ENCODE results near the gene ALG9.

The ALG9 gene

DNA sequence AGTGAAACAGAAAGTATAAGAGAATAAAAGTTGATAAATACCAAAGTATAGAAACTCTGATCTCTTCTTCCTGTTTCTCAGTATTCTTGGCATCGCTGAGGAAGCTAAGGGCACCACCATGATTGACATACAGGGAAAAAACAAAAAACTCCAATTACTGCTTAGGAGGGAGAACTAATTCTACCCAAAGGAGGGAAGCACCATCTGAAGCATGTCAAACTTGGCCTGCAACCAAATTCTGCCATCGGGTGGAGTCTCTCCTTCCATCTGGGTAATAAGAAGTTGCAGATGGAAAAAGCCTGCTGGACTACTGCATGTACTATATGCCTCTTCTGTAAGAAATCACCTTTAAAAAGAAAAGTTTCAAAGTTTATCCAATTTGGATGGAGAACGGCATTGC, 74.7 kb downstream of the ALG9 start:
- CTCF ChIA-PET = no interaction called here
- no peak overlapping the region for H3K27ac ChIP-seq
- TF ChIP-seq, protein P1, sequence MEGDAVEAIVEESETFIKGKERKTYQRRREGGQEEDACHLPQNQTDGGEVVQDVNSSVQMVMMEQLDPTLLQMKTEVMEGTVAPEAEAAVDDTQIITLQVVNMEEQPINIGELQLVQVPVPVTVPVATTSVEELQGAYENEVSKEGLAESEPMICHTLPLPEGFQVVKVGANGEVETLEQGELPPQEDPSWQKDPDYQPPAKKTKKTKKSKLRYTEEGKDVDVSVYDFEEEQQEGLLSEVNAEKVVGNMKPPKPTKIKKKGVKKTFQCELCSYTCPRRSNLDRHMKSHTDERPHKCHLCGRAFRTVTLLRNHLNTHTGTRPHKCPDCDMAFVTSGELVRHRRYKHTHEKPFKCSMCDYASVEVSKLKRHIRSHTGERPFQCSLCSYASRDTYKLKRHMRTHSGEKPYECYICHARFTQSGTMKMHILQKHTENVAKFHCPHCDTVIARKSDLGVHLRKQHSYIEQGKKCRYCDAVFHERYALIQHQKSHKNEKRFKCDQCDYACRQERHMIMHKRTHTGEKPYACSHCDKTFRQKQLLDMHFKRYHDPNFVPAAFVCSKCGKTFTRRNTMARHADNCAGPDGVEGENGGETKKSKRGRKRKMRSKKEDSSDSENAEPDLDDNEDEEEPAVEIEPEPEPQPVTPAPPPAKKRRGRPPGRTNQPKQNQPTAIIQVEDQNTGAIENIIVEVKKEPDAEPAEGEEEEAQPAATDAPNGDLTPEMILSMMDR (conservative IDR thresholded peaks at IDR 0.05; ENCODE audit: low read depth) = no peak
- no peak for DNase-seq (ENCODE audit: low spot score)
- POLR2A ChIA-PET (ENCODE audit: low non-redundant PET) = no interaction called here

DNA sequence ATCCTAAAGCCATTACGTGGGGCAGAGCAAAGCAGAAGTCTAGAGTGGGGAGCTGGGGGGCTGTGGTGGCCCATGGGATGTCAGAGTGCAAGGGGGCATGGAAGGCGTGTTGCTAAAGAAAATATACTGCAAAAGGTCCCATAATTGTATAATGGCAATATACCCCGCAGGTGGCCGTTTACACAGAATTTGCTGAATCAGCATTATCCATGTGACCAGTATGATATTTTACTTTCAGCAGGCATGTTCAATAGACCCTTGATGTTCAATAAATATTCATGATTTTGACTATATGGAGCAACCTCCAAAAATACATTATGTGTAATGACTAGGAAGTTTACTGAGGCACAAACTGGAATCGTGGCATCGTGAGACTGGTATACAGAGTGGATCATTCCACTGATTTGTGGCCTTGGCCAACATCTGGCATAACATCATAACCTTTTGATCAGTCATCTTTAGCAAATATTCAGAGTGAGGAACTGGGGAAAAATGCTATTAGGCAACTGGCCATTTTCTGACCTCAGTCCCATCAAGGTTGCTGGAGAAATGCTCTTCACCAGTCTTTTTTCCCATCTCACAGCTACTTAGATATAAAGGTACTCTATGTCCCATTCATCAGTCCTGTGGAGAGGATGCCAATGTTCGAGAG, 75.9 kb downstream of the ALG9 start:
- TF ChIP-seq, protein P1 (conservative IDR thresholded peaks at IDR 0.05; ENCODE audit: low read depth) = no peak
- POLR2A ChIA-PET (ENCODE audit: low non-redundant PET) = no interaction called here
- DNase-seq (ENCODE audit: low spot score) = no peak
- no peak overlapping the region for H3K27ac ChIP-seq
- CTCF ChIA-PET = interaction anchor here (1.6 kb wide), 1 partner anchor 18 kb away, joined by 4 read pairs; no protein-coding TSS in a partner anchor

DNA sequence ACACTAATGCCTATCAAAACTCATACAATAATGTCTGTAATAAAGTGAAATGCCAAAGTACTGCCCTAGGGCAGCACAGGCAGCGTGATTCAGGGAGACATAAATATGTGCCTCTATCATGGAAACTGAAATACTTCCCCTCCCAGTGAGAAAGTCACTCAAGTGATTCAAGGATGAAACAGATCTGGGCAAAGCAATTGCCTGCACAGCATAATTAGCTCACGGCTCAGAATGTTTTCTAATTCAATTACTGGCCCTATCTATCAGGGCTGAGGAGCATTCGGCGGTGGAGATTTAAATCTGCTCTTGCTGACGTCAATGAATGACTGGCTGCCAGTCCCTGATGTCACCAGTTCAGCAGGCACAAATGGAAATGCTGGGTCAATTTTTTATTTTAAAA, 77.5 kb downstream of the ALG9 start:
- ChIA-PET POLR2A (ENCODE audit: low non-redundant PET) (interaction anchor here (0.6 kb wide), 1 partner anchor 25 kb away, joined by 3 read pairs; no protein-coding TSS in a partner anchor), CTCF (interaction anchor here (0.6 to 1.0 kb wide), 2 partner anchors 14 to 34 kb away, joined by 3 read pairs; no protein-coding TSS in a partner anchor)
- H3K27ac ChIP-seq = no peak overlapping the region
- DNase-seq (ENCODE audit: low spot score) = peak; percentile 49
- TF ChIP-seq, protein P1 (conservative IDR thresholded peaks at IDR 0.05; ENCODE audit: low read depth) = no peak

DNA sequence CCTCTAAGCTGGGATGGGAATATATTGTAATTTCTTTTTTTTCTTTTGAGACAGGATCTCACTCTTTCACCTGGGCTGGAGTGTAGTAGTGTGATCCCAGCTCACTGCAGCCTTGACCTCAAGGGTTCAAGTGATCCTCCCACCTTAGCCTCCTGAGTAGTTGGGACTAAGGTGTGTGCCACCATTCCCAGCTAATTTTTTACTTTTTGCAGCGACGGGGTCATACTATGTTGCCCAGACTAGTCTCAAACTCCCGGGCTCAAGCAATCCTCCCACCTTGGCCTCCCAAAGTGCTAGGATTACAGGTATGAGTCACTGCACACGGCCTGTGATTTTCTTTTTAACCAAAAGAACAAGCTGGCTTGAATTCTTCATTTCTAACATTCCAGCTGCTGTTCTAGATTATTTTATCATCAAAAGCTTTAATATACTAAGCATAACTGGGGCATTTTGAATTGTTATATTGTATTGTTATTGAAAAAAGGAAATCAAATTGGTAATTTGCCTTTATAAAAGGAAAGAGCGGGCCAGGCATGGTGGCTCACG, 78.4 kb downstream of the ALG9 start:
- ChIA-PET POLR2A (ENCODE audit: low non-redundant PET) (interaction anchor here (0.6 kb wide), 1 partner anchor 25 kb away, joined by 3 read pairs; no protein-coding TSS in a partner anchor), CTCF (interaction anchor here (0.5 kb wide), 1 partner anchor 548 kb away, joined by 3 read pairs; no protein-coding TSS in a partner anchor)
- DNase-seq (ENCODE audit: low spot score) = no peak
- TF ChIP-seq, protein P1 (conservative IDR thresholded peaks at IDR 0.05; ENCODE audit: low read depth) = no peak
- no peak overlapping the region for H3K27ac ChIP-seq

DNA sequence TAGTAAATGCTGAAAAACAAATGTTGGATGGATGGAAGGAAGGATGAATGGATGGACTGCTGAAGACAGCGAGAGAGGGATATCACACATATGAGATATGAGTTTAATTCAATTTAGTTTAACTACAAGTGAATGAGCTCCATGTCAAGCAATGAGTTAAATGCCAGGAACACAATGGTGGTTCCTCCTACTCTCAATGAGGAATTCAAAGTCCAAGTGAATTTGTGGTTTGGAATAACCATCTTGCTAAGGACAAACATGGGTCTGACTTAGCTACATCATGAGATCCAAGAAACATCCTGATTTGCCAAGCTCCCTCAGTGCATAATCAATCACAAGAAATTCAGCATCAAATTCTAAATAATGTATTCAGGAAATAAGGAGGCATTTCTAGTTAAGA, 79.1 kb downstream of the ALG9 start:
- TF ChIP-seq, protein P1 (conservative IDR thresholded peaks at IDR 0.05; ENCODE audit: low read depth) = no peak
- POLR2A ChIA-PET (ENCODE audit: low non-redundant PET) = no interaction called here
- DNase-seq (ENCODE audit: low spot score) = no peak
- CTCF ChIA-PET = interaction anchor here (0.7 kb wide), 1 partner anchor 222 kb away, joined by 3 read pairs; no protein-coding TSS in a partner anchor
- no peak overlapping the region for H3K27ac ChIP-seq

DNA sequence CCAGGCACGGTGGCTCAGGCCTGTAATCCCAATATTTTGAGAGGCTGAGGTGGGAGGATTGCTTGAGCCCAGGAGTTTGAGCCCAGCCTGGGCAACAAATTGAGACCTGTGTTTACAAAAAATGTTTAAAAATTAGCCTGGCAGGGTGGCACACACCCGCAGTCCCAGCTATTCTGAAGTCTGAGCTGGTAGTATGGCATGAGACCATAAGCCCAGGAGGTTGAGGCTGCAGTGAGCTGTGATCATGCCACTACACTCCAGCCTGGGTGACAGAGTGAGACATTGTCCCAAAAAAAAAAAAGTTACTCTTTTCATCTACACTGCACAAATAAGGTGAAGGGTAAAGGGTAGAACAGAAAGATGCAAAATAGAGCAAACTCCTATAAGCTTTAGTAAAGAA, 82.9 kb downstream of the ALG9 start:
- H3K27ac ChIP-seq = no peak overlapping the region
- POLR2A ChIA-PET (ENCODE audit: low non-redundant PET) = no interaction called here
- CTCF ChIA-PET = no interaction called here
- TF ChIP-seq, protein P1 (conservative IDR thresholded peaks at IDR 0.05; ENCODE audit: low read depth) = no peak
- no peak for DNase-seq (ENCODE audit: low spot score)
